Measurements from ENCODE around the gene CSMD2.

GRCh38 chr1:33996281-33996680 is 168.7 kb downstream of the CSMD2 start:
- TF ChIP-seq CTCF (IDR thresholded peaks at IDR 0.05) = no peak
- no peak for TF ChIP-seq POLR2AphosphoS5 (IDR thresholded peaks at IDR 0.05; ENCODE audit: low read depth, low read length)
- TF ChIP-seq PBX3 (IDR thresholded peaks at IDR 0.05) = no peak
- no peak for TF ChIP-seq TAF1 (IDR thresholded peaks at IDR 0.05; ENCODE audit: borderline replicate concordance, low read depth, low read length)
- TF ChIP-seq MEF2A (IDR thresholded peaks at IDR 0.05; ENCODE audit: borderline replicate concordance, low read depth) = no peak
